Superior temporal gyrus (tissue), 1 donor: ENCODE measurements around the gene PLXNA2.

Experiments used
- DNase-seq: peaks from one replicate; pipeline ENCODE4 v3.0.0-alpha.2; 2016; ENCODE audit errors: extremely low spot score

Gene PLXNA2

GRCh38 chr1:208161005-208161404 lies 83.2 kb downstream of the PLXNA2 start:
- DNase-seq = no peak

GRCh38 chr1:208160259-208160819 lies 83.8 kb downstream of the PLXNA2 start:
- no peak for DNase-seq

GRCh38 chr1:208159555-208160258 lies 84.5 kb downstream of the PLXNA2 start:
- no peak for DNase-seq

GRCh38 chr1:208158640-208159554 lies 85.3 kb downstream of the PLXNA2 start:
- DNase-seq = no peak

GRCh38 chr1:208157769-208158168 lies 86.4 kb downstream of the PLXNA2 start:
- no peak for DNase-seq

- DNase-seq = no peak
These were observed 87.4 kb downstream of the PLXNA2 start for GRCh38 chr1:208156741-208157140.

GRCh38 chr1:208156310-208156709 lies 87.9 kb downstream of the PLXNA2 start:
- no peak for DNase-seq

- no peak for DNase-seq
These were observed 89.2 kb downstream of the PLXNA2 start for GRCh38 chr1:208154679-208155642.

- DNase-seq = no peak
These were observed 90.1 kb downstream of the PLXNA2 start for GRCh38 chr1:208154040-208154439.

- DNase-seq = no peak
These were observed 90.8 kb downstream of the PLXNA2 start for GRCh38 chr1:208153386-208153785.

- DNase-seq = no peak
These were observed 92.2 kb downstream of the PLXNA2 start for GRCh38 chr1:208151728-208152598.

- no peak for DNase-seq
These were observed 93.2 kb downstream of the PLXNA2 start for GRCh38 chr1:208150833-208151458.

- DNase-seq = no peak
These were observed 94.2 kb downstream of the PLXNA2 start for GRCh38 chr1:208149776-208150514.

- no peak for DNase-seq
These were observed 95.0 kb downstream of the PLXNA2 start for GRCh38 chr1:208149213-208149612.

- DNase-seq = no peak
These were observed 95.8 kb downstream of the PLXNA2 start for GRCh38 chr1:208148380-208148779.

- no peak for DNase-seq
These were observed 97.5 kb downstream of the PLXNA2 start for GRCh38 chr1:208146650-208147049.

- no peak for DNase-seq
These were observed 99.0 kb downstream of the PLXNA2 start for GRCh38 chr1:208145167-208145566.

- DNase-seq = no peak
These were observed 101.4 kb downstream of the PLXNA2 start for GRCh38 chr1:208142590-208143382.
